GM18507 (cell line): Measurements from ENCODE around the gene TMEM106C.

ENCODE experiments used
- DNase-seq: peaks from one replicate; pipeline ENCODE4 v3.0.0; 2011; ENCODE audit warnings: low read depth; ENCODE audit not compliant: insufficient read length; ENCODE audit errors: extremely low spot score
- FAIRE-seq: peaks from 2 replicates; lab custom pipeline; 2011; peaks lifted over from hg19 to GRCh38; lab: Jason Lieb, UNC

The TMEM106C gene

GRCh38 chr12:47977046-47977771 is 13.8 kb downstream of the TMEM106C start:
- FAIRE-seq: no peak
- no peak for DNase-seq

GRCh38 chr12:47977772-47978597 is 14.6 kb downstream of the TMEM106C start:
- no peak for FAIRE-seq
- DNase-seq: no peak

DNA sequence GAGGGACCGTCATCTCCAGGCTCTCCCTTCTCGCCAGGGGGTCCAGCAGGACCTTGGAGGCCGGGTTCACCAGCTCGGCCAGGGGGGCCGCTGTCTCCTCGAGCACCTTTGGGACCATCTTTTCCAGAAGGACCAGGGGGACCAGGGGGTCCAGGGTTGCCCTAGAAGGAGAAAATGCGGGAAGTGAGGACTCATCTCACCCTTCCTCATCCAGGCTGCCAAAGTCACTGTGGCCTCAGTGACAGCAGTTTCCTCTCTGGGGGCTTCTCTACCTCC is 15.1 kb downstream of the TMEM106C start:
- no peak for DNase-seq
- no peak for FAIRE-seq

- FAIRE-seq: no peak
Observed at GRCh38 chr12:47979166-47979565, 15.8 kb downstream of the TMEM106C start.

GRCh38 chr12:47979686-47980085 is 16.3 kb downstream of the TMEM106C start:
- FAIRE-seq: no peak
- no peak for DNase-seq

More at GRCh38 chr12:47979166-47979565, 15.8 kb downstream of the TMEM106C start:
- no peak for DNase-seq

DNA sequence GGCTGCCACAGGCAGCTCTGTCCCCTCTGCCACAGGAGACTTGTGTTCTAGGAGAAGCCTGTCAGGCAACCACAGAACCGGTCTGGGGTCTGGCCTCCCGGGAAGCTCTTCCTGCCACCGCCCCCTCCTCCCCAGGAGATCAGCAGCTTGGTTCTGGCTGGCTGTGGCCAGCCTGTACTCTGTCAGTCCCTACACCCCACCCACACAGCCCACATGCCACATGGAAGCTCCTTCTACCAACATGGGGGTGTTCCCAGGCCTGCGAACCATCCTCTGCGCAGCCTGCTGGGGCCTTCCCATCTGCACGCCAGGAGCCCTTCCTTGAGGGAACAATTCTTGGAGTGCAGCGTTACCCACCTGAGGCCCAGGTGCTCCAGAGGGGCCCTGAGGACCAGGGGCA is 16.8 kb downstream of the TMEM106C start:
- FAIRE-seq (no peak), DNase-seq (no peak)

GRCh38 chr12:47980779-47981495 is 17.5 kb downstream of the TMEM106C start:
- FAIRE-seq (no peak), DNase-seq (no peak)

GRCh38 chr12:47981496-47982260 is 18.3 kb downstream of the TMEM106C start:
- FAIRE-seq (no peak), DNase-seq (no peak)

GRCh38 chr12:47982311-47982710 is 18.9 kb downstream of the TMEM106C start:
- no peak for DNase-seq
- no peak for FAIRE-seq

DNA sequence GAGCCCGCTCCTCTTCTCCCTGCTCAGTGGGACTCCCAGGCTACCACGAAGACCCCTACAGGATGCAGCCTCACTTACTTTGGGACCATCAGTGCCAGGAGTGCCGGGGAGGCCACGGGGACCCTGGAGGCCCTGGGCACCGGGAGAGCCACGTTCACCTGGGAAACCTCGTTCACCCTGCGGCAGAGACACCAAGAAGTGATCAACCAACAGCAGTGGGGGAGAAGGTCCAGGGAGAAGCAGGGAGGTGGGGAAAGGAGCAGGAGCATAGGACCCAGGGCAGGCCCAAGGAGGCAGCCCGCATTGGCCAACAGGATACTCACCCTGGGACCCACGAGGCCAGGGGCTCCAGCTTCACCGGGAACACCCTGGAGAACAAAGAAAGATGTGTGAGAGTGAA is 19.4 kb downstream of the TMEM106C start:
- FAIRE-seq (no peak), DNase-seq (no peak)

GRCh38 chr12:47983541-47984115 is 20.2 kb downstream of the TMEM106C start:
- FAIRE-seq: no peak

GRCh38 chr12:47984331-47984801 is 21.0 kb downstream of the TMEM106C start:
- FAIRE-seq (no peak), DNase-seq (no peak)

More at GRCh38 chr12:47983541-47984115, 20.2 kb downstream of the TMEM106C start:
- no peak for DNase-seq

GRCh38 chr12:47985596-47986290 is 22.3 kb downstream of the TMEM106C start:
- no peak for FAIRE-seq

GRCh38 chr12:47986291-47986660 is 22.9 kb downstream of the TMEM106C start:
- FAIRE-seq: no peak
- no peak for DNase-seq

More at GRCh38 chr12:47985596-47986290, 22.3 kb downstream of the TMEM106C start:
- no peak for DNase-seq

GRCh38 chr12:47986832-47987231 is 23.4 kb downstream of the TMEM106C start:
- no peak for FAIRE-seq
- no peak for DNase-seq

DNA sequence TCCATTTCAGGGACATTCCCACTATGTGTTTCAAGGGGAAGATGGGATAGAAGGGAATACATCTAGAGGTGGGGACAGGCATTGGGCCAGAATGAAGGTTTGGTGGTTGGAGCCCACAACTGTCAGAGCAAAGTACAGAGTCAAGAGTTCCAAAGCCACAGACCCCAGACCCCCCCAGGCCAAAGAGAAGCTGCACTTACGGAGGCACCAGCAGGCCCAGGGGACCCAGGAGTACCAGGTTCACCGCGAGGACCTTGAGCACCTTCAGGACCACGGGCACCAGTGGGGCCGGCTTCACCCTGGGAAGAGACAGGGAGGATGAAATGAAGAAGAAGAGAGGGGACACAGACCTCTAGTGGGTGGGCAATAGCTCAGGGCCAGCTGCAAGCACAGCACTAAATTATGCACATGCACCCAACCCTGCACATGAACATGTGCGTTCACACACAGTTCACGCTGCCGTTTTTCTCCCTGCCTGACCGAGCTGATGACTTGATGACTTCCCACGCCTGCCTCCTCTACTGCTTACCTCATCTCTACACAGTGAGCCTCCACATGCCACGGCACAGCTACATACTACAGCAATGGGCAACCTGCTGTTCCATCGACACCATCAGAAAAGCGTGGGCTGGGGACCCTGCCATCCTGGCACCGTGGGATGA is 24.1 kb downstream of the TMEM106C start:
- DNase-seq (no peak), FAIRE-seq (no peak)

- FAIRE-seq: no peak
Observed at GRCh38 chr12:47988073-47989022, 25.0 kb downstream of the TMEM106C start.

More at GRCh38 chr12:47988073-47989022, 25.0 kb downstream of the TMEM106C start:
- no peak for DNase-seq
